GM12874 (cell line): ENCODE results near the gene GIMAP2.

Experiments used
- TF ChIP-seq, protein P1 (sequence below): IDR thresholded peaks from 2 replicates; pipeline ENCODE4 v1.5.1; 2011; ENCODE audit warnings: low read depth, mild to moderate bottlenecking, control low read depth, low read length, moderate library complexity; ENCODE audit not compliant: insufficient read depth

Gene GIMAP2

DNA sequence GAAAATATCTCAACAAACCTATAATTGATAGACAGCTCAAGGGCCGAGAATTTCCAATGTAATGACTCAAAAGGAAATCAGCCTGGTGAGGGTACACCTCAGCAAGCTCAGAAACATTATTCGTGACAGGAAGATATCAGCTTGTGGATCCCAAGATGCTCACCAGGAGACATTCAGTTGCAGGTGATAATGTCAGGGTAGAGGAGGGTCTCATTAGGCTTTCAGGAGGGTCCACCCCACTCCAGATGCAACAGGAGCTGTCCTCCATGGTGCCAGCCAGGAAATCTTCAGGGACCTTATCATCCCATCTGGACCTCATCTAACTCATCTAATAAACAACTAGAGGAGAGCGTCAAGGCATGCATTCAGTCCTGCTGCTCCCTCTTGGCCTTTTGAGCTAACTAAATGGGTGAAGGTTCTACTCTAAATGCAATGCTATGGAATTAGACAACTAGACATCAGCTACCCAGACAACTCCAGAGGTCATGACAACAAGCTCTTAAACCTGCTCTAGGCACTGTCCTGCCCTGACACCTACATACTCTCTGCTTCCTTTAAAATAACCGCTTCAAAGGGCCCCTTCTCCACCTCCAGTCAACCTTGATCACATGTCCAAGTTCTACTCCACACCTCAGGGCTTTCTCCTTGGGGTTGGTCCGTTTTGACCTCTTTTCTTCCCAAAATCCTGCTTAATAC lies 47.4 kb downstream of the GIMAP2 start:
- TF ChIP-seq, protein P1, sequence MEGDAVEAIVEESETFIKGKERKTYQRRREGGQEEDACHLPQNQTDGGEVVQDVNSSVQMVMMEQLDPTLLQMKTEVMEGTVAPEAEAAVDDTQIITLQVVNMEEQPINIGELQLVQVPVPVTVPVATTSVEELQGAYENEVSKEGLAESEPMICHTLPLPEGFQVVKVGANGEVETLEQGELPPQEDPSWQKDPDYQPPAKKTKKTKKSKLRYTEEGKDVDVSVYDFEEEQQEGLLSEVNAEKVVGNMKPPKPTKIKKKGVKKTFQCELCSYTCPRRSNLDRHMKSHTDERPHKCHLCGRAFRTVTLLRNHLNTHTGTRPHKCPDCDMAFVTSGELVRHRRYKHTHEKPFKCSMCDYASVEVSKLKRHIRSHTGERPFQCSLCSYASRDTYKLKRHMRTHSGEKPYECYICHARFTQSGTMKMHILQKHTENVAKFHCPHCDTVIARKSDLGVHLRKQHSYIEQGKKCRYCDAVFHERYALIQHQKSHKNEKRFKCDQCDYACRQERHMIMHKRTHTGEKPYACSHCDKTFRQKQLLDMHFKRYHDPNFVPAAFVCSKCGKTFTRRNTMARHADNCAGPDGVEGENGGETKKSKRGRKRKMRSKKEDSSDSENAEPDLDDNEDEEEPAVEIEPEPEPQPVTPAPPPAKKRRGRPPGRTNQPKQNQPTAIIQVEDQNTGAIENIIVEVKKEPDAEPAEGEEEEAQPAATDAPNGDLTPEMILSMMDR, result no peak

DNA sequence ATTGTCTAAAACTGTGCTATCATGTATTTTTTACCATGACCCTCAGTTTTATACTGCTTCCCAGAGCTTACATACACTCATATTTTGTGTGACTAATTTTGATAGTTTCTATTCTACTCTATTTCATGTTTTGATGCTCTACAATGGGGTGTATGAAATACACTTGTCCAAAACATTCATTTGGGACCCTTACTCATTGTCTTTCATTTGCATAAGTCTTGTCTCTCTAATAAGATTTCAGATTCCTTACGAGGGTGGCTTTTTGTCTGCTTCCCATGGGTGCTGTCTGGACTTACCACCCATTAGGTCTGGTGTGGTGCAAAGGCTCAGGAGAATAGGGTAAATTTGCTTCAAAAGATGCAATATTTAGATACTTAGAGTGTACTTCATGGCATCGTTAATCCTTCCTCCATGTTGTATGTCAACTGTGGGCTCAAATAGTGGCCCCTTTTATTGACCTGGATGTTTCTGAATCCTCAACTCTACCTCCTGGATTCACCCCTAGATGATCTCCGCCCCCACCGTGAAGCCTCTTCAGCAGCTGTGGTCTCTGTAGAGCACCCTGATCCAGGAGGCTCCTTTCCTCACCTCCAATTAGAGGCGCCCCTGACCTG lies 48.1 kb downstream of the GIMAP2 start:
- TF ChIP-seq, protein P1, result no peak

DNA sequence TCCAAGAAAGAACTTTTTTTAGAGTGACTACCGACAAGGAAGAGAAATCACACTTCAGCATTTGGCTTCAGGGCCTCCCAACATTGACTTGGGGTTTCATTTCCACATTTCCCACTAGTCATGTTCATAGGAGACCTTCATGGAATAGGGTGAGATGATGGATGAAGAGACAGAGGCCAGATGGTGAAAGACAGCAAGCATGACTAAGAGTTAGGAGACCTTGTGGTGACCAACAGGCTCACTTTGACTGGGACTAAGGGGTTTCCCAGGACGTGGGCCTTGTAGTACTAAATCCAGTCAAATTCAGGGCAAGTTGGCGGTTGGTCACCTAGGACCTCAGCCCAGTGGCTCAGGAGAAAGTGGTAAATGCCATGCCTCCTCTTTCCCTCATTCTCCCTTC lies 48.7 kb downstream of the GIMAP2 start:
- TF ChIP-seq, protein P1, result no peak

DNA sequence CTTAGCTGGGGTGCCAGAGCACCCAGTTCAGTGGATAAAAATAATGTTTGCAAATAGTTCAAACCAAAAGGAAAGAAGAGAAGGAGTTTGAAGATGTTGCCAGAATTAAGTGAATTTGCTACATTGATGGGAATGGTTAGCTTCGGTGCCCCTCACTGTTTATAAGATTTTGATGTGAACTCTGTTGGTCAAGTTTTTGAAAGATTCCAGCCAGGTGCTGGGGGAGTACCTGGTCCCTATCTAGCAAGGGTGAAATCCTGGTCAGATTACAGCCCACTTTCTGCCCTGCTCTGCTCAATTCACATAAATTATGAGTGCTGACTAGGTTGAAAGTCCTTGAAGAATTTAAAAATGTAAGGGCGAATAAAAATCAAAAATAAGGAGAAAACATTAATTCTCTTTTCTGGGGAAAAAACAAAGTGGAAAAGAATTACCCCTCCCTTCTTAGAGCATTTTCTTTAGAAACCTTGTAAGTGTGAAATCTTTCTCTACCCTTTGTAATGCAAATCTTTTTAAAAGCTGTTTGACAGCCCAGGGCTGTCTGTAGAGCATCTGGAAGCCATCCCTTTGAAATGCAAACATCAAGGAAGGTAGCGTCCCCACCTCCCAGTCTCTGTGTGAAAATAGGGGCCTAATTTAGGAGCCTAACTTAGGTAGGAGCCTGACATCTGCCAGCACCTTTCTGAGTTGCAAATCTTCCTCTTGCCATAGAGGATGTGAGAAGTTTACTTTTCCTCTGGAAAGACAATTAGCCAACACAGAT lies 50.3 kb downstream of the GIMAP2 start:
- TF ChIP-seq, protein P1, result no peak

DNA sequence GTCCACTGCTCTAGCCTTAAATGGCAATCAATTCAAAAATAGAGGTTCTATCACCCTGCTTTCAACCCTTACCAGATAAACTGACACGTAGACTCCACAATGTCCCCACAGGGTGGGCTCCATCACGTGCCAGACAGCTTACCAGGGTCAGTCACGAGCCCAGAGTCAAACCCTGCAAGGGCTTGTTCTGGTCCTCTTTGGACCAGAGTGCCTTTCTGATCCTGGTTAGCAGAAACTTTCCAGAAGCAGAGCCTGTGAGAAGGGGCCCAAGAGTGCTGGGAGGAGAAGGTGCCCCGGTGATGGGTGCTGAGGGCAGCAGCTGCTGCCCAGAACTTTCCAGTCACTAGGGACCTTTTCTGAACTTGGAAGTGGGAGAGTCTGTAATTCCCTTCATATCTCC lies 51.4 kb downstream of the GIMAP2 start:
- TF ChIP-seq, protein P1, result no peak

DNA sequence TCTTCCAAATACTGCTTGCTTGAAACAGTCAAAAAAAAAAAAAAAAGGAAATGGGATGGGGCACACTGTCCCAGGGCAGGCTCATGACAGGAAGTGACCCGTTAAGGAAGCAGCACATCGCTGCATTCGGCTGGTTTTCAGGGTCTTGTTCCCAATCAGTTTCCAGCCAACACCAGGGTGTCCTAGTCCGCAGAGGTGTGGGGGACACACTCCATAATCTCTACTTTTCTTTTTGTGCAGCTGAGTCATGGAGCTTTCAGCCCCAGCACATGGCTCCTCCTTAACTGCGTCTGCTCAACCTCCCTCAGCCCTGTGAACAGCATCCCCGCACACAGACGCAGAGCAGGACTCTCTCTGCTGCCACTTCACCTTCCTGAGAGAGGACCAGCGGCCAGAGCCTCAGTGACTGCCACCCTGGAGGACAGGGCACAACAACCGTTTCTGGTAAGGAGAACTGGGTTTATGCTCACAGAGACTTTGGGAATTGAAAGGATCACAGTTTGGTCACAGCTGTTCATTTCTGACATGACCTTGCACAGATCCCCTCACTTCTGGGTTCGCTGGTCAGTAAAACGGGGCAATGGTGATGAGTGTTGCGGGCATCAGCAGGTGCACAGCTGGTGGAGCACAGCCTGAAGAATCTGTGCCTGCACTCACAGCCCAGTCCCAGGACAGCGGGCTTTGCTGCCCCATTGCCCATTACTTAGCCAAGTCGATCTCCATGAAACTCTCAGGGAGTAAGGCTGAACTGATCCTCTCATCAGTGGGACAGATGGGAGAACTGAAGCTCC lies 52.0 kb downstream of the GIMAP2 start, which contains the start of gene GIMAP5:
Gene GIMAP5 (plus strand): TSS at position 154 of the 791 bp plus-strand sequence. CDS start 3,467 bp downstream, outside the sequence.
- TF ChIP-seq, protein P1, result no peak

DNA sequence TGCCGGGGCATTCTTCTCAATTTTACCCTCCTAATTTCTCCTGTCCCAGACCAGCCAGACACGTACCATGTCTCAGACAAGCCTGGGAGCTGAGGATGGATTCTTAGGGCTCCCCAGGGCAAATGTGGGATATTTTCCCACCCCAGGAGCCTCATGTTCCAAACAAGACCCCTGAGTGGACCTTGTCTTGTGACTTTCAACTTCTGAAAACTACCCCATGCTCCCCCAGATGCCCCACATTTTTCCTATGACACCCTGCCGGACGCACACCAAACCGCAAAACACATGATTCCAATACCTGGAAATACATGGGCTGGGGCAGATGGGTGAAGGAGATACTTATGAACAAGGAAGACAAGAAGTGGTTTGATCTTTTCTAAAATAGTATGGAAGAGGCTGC lies 52.6 kb downstream of the GIMAP2 start:
- TF ChIP-seq, protein P1, result no peak
